DMS53 treated with DMSO at 0.1 percent for 48 hours (cell line): ENCODE measurements around the gene PI4KA.
"Not testable (repeated sequence)": the region's sequence is repeated elsewhere in the genome, so short reads cannot be mapped to it uniquely, and the experiment has no call there.

Source experiments
- DNase-seq: peaks from one replicate; lab custom pipeline; 2025; ENCODE audit not compliant: unreplicated experiment; lab: John Stamatoyannopoulos, UW

Gene PI4KA

GRCh38 chr22:20752104-20752741, 106.4 kb downstream of the PI4KA start:
- no peak for DNase-seq

DNA sequence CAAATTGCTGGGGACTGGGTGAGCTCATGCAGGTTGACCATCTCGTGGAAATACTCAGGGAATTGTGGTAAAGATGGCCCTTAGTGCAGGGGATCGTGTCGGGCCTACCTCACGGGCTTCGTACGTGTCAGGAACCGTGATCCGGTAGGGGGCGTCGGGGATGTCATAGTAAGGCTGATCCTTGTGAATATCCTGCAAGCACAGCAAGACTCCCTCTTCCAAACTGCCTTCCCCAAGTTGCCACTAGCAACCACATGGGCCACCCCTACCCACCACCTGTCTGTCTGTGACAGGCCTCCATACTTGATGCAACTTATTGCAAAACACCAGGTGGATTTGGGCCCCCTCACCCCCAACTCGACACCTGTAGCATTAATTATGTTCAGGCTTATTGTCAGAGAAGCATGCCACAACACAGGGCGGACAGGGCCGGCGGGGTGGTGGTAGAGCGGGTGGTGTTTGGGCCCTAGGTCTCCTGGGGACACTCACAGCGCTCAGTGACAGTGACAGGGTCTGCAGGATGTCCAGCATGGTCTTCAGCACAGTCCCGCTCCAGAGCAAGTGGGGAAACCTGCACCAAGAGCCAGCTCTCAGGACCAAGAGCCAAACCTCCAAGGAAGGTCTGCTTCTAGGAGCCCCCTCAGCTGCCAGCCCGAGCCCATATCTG, 107.3 kb downstream of the PI4KA start:
- no peak for DNase-seq

DNA sequence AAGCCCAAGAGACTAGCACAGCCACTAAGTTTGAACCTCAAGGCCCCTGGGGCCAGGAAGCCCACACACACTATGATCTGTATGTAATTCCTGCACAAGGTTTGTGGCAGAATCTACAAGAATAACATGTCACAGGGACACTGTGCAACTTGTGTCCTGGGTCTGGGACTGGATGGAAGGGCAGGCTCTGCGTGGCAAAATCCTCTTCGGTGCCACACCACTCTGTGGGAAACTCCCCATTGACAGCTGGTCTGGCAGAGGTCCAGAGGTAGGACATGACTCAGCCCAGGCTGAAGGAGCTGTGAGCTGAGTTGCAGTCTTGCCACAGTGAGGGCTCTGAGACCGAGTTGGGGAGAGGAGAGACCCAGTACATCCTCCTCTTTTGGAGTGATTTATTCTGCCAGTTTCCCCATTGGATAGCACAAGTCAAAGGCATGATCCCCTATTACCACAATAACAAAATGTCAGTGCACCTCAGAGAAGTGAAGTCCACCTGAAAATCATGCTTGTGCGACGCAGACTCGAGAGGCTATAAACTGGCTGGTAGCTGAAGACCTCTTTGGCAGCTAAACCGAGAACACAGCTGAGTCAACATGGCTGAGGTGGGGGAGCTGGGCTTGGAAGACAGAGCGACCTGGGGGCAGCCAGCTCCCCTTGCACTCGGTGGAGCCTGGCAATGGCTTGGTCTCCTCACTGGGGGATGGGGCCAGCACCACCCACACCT, 108.0 kb downstream of the PI4KA start:
- DNase-seq: peak; percentile 9

DNA sequence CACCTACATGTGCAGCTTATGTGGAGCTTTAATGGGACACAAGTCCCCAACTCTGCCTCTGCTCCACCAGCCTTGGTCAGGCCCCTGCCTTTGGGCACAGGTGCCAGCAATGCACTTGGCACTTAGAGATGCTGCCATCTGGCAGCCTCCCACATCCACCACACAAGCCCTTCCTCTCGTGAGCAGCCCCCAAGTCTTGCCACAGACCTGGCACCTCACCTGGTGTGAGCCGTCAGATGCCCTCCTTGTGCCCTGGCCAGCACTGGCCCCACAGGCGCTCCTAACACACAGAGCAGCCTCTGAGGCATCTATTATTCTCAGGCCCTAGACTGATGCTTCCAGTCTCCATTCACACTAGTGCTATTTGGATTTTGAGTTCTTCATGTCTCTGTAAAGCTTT, 109.2 kb downstream of the PI4KA start:
- DNase-seq: no peak

- DNase-seq: no peak
Measured at GRCh38 chr22:20748731-20749428, 109.7 kb downstream of the PI4KA start.

- DNase-seq: no peak
Measured at GRCh38 chr22:20748082-20748481, 110.5 kb downstream of the PI4KA start.

DNA sequence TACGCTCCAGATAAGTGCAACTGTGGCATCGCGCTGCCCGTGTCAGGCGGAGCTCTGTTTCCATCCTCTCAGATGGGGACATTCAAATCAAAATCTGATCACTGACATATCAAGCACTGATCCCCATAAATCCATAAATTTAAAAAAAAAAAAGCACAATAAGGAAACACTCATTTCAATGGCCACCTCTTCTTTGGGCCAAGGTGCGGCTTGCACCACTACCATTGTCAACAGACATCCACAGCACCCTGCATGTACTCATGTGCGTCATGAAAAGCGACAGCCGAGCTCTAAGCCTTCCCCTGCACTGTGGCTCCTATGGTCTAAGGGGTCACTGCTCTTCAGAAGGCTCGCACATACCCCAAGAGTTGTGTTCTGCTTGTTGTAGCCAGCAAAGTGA, 111.4 kb downstream of the PI4KA start:
- no peak for DNase-seq

DNA sequence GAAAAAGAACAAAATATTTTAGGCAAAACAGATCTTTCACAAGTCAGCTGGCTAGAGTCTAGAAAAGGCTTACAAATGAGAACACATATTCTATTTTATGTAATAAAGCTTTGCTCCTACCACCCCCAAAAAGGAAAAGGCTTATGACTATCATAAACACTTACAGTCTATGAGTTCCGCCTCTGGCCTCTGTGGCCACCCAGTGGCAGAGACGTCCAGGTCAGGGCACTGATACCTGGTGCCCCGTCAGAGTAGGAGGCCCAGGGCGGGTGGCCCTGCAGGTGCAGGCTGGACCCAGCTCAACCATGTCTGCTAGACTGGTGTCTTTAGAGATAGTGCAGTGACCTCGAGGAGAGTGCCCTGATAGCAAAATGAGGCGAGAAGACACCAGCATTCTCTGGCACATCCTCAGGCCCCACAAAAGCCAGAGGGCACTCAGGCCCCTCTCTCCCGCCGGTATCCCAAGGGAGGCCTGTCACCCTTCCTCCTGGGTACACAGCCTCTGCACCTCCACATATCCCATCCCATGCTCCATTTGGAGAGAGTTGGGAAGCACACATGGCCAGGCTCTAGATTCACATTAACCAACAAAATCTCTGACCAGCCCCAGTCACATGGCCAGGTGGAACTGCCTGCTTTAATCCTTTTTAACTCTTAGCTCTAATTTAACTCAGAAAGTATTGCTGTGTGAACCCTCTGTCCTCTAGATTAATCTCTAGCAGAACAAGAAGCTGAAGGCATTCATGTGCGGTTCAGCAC, 112.0 kb downstream of the PI4KA start:
- no peak for DNase-seq

DNA sequence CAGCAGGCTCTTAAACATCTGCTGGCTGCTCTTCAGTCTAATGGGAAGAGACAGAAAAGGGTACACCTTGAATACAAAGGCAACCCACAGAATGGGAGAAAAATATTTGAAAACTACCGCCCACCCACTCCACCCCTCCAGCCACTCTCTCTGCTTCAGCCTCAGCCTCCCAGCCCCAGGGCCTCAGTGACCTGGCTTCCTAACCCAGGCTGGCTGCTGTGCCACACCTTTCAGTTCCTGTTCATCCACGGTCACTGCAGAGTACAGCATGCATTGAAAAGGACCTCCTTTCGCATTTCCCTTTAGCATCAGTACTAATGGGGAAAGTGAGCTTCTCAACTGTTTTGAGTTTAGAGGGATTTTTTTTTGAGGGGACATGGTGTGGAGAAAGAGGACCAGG, 113.5 kb downstream of the PI4KA start:
- DNase-seq: no peak

- DNase-seq: no peak
Measured at GRCh38 chr22:20744456-20744855, 114.2 kb downstream of the PI4KA start.

DNA sequence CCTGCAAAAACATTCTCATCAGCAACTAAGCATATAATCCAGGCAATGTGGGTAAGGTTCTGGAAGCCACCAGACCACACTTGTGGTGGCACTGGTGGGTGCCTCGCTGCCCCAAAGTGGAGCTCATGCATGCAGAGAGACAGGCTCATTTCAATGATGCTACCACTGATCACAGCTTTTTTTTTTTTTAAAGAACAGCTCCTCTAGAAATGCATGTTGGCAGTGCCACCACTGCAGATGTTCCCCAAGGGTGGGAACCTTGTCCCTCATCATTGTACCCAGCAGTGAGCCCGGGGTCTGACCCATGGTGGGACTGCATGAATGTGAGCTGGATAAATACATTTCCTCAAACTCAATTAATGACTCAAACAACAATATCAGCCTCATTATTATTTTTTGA, 115.8 kb downstream of the PI4KA start:
- DNase-seq: no peak

DNA sequence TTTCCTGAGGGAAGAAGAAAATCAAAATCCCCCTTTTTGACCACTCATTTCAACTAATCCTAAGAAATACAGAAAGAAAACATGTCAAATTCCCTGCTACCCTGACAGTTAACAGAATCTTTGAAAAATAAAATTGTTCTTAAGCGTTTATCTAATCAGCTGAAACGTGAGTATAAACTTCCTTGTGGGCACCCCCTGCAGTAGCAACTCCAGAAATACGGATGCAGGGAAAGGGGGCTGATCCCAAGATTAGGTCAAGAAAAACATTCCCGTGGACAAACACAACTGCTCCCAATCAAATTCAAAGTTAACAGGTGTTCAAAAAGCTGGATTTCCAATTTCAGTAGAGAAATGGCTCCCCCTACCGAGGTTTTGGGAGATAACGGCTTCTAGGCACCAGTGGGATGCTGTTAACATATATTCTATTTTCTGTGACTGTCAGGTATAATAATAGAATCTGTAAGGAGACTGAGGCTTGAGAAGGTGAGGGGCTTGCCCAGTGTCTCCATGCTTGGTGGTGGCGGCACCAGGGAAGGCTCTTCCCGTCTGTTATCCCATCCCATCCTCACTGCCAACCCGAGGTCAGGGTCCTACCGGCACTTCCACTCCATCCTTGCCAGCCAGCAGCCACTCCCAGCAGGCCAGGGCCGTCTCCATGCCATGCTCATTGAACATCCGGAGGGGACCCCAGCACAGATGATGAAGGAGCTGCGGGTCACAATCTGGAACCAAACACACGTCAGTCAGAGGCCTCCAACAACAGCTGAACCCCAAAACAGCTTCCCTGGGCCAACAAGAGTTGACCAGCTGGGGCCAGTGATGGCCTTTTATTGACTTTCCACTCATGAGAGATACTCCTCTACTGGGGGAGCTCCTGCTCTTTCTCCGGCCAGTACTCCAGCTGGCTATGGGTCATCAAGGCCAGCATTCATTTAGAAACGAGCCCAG, 116.7 kb downstream of the PI4KA start:
- DNase-seq: peak; percentile 14

DNA sequence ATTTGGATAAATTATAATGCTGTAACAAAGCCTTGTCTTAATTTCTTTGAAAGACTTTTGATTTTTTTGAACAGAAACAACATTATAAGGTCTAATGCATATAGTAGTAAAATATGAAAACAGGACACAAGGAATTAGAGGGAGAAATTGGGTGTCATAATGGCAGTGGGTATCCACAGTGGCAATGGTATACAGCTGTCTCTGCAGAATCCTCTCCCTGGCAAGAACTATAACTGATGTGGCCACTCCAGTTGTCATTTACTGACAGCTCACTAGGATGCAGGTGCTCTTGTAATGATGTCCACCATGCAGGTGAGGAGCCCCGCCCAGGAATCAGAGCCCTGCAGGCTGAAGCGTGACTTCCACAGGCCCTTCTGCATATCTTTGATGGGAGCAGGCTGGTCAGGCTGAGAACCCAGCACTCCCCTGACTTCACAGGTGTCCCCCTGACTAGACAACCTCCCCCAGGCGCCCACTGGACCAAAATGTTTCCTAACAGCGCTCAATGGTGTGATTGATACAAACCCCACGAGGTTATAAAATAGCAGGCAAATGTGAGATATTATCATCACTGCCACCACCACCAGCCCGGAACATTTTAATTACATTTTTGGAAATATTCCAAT, 117.5 kb downstream of the PI4KA start:
- DNase-seq: no peak

- no peak for DNase-seq
Measured at GRCh38 chr22:20740222-20740951, 118.2 kb downstream of the PI4KA start.

DNA sequence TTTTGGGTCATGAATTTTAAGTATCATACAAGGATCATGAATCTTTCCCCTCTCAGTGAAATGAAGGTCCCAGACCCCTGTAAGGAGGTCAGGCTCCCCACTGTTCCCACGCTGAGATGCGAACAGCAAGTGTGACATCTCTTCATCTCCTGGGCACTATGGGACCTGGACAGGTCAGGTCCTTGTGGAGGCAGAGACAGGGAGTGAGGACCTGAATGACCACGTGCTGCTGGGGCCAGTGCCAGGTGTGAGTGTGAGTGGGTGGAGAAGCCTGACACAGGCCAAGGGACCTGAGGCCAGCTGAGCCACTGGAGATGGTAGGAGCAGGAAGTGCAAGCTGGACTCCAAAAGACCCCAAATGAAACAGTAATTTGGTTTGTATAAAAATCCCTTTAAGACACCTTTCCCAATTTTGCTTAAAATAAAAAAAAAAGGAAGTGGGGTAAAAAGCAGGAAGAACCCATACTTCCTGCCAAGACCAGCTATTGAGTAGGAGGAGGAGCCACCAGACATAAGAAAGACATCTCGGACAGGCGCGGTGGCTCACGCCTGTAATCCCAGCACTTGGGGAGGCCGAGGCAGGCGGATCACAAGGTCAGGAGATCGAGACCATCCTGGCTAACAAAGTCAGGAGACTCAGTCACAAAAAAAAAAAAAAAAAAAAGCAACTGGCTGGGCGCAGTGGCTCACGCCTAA, 120.1 kb downstream of the PI4KA start:
- DNase-seq: no peak

DNA sequence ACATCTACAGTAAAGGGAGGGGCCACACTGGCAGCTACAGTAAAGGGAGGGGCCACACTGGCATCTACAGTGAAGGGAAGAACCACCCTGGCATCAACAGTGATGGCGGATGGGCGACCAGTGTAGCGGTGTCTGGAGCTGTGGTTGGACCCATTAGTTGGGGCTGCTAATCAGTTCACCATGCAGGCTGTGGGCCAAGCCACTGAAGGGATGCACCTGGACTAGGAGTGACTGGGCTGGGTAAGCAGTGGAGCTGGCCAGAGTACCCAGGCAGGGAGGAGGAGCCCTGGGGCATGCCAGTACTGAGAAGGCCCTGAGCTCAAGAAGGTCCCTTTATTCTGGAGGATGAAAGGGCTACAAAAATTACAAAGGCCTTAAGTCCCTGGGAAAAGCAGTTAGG, 121.7 kb downstream of the PI4KA start:
- not testable (repeated sequence) for DNase-seq

DNA sequence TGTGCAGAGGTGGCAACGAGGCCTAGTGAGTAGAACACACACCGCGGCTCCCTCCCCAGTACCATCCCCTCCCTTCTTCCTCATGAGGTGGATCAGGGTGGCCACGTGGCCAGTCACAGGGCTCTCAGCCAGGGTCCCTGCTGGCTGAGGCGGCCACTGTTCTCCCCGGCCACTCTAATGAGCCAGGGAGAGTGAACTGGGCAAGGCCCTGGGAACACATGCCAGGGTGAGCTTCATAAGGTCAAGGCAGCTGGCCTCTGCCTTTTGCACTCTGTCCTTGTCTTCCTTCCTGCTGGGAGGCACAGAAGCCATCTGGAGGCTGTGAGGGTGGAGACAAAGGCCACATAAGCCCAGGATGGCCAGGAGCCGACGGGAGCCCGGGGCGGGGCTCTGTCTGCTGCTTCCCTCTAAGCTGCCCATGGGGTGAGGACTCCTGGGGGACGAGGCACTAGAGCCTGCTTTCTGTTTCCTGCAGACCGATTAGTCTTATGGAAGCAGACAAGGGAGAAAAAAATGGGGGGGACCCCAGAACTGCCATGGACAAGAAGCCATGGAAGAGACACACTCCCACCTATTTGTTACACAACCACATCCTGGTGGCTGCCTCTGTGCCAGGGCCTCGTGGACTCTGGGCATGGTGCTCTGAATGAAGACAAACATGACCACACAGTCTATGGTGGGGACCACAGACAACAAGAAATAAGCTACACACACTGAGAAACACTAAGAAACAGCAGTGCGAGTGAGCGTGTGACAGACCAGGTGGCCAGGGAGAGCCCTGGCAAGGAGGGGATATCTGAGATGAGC, 123.1 kb downstream of the PI4KA start:
- DNase-seq: not testable (repeated sequence)
